Stomach (tissue), 9 donors: ENCODE results near the gene ANO7. TPM values are rescaled to one million over a fixed set of nuclear protein-coding genes. Genes with fewer than 3 reads are reported as not detected.

Experiments
- DNase-seq, 2 donors: peaks; one replicate each; pipeline versions ENCODE4 v3.0.0 to v3.0.0-alpha.2; 2013 to 2019
- H3K27ac ChIP-seq, 5 donors: fragments of 200-600 bp in 4 of 5; sonication (generic) in 4 of 5; one replicate each; pipeline ENCODE4 v1.5.1; 2013 to 2019; ENCODE audit warnings: mild to moderate bottlenecking in 1 of 5, moderate library complexity in 1 of 5
- H3K27me3 ChIP-seq, 3 donors: fragments of 200-600 bp; sonication (generic); one replicate each; pipeline ENCODE4 v1.5.1; 2017 to 2019; ENCODE audit warnings: mixed run types in 1 of 3
- H3K36me3 ChIP-seq, 4 donors: fragments of 200-600 bp; sonication (generic); 1 replicate in 3 of 4; 2 replicates in 1 of 4; pipeline ENCODE4 v1.5.1; 2016 to 2019
- H3K4me1 ChIP-seq, 4 donors: fragments of 200-600 bp; sonication (generic); one replicate each; pipeline ENCODE4 v1.5.1; 2016 to 2019
- H3K4me3 ChIP-seq, 4 donors: fragments of 200-600 bp; sonication (generic) in 3 of 4; one replicate each; pipeline ENCODE4 v1.5.1; 2016 to 2019; ENCODE audit warnings: mild to moderate bottlenecking in 1 of 4
- H3K9me3 ChIP-seq, 4 donors: fragments of 200-600 bp; sonication (generic); one replicate each; pipeline ENCODE4 v1.5.1; 2016 to 2019
- CTCF ChIP-seq, 7 experiments: fragments of 450-650 bp in 4 of 7; fragments of 200-600 bp in 3 of 7; sonication (generic) in 3 of 7; IDR thresholded peaks; one replicate each; pipeline ENCODE4 v1.5.1; 2016 to 2019; ENCODE audit warnings: antibody characterized with exemption in 7 of 7, control low read depth in 2 of 7, mild to moderate bottlenecking in 1 of 7
- EP300 ChIP-seq: sonication (generic); formaldehyde crosslinking; IDR thresholded peaks from one replicate; pipeline ENCODE4 v1.6.1; 2017; ENCODE audit warnings: antibody characterized with exemption
- POLR2A ChIP-seq, 4 donors: fragments of 450-650 bp; IDR thresholded peaks; one replicate each; pipeline ENCODE4 v1.6.1; 2016; ENCODE audit warnings: antibody characterized with exemption in 4 of 4, control low read depth in 2 of 4, mild to moderate bottlenecking in 1 of 4, moderate library complexity in 1 of 4
- POLR2AphosphoS5 ChIP-seq, 3 donors: sonication (generic); formaldehyde crosslinking; IDR thresholded peaks; one replicate each; pipeline ENCODE4 v1.6.1; 2016; ENCODE audit warnings: antibody characterized with exemption in 3 of 3
- WGBS, 5 donors: extraction: QIAGEN DNeasy Blood & Tissue Kit in 3 of 5; methylation state at CpG; one replicate each; pipeline versions ENCODE4 v1.1.5 to v1.1.7; 2013 to 2018; 5-methylcytosine and 5-hydroxymethylcytosine counted together
- intact Hi-C: fragments of 100-400 bp; cut with DNase I; formaldehyde crosslinking; loops from one replicate; pipeline ENCODE4 v1.15.1; 2023; ENCODE audit warnings: low total_unique reads
- polyA plus RNA-seq, 3 donors: library from polyadenylated mRNA; stranded (reverse); fragments of 200-250 nt; gene quantifications; one replicate each; pipeline ENCODE4 v1.2.3, GENCODE V29; 2013
- total RNA-seq, 5 donors: library from RNA; depleted of rRNA; stranded (reverse); fragments of >200 nt; gene quantifications; one replicate each; pipeline versions ENCODE4 v1.1.0 to v1.2.3, GENCODE V29; 2014 to 2016
- donor health status: healthy with polysubstance abuse.
- donor health status: Bipolar disorder and iron deficiency.
- donor health status: healthy.

Gene ANO7
- total and polyA plus RNA-seq, 8 donors, result 0.48 to 138 (median 5.6) TPM

- Histone ChIP-seq H3K27ac (no peak overlapping the region), H3K27me3 (no peaks in the 10 kb centered on the region), H3K36me3 (peaks cover 96 to 100% (median 100%) of the 10 kb centered on the region in 4 donors), H3K9me3 (no peaks in the 10 kb centered on the region), H3K4me1 (no peaks in the 10 kb centered on the region), H3K4me3 (no peak overlapping the region)
- intact Hi-C loops, result no loop called here
- 88 to 95% (median 89%) methylated on average over 20 to 21 of the region's 21 CpGs for WGBS, 5 donors
- no peak for DNase-seq
- no peak for TF ChIP-seq CTCF (IDR thresholded peaks at IDR 0.05)
- TF ChIP-seq POLR2A (IDR thresholded peaks at IDR 0.05), result no peak
- no peak for TF ChIP-seq POLR2AphosphoS5 (IDR thresholded peaks at IDR 0.05)
- no peak for TF ChIP-seq EP300
These were observed 52.0 kb downstream of the ANO7 start for GRCh38 chr2:241240320-241241004.

GRCh38 chr2:241241669-241242068 lies 53.2 kb downstream of the ANO7 start:
- Histone ChIP-seq H3K27ac (no peak overlapping the region), H3K9me3 (no peaks in the 10 kb centered on the region), H3K4me3 (no peak overlapping the region), H3K36me3 (peaks cover 96 to 100% (median 100%) of the 10 kb centered on the region in 4 donors), H3K27me3 (no peaks in the 10 kb centered on the region), H3K4me1 (no peaks in the 10 kb centered on the region)
- no peak for TF ChIP-seq POLR2A (IDR thresholded peaks at IDR 0.05)
- TF ChIP-seq CTCF (IDR thresholded peaks at IDR 0.05), result no peak
- no peak for TF ChIP-seq EP300
- TF ChIP-seq POLR2AphosphoS5 (IDR thresholded peaks at IDR 0.05), result no peak
- 74 to 88% (median 84%) methylated on average over 4 of the region's 4 CpGs for WGBS, 5 donors
- intact Hi-C loops, result no loop called here
- DNase-seq, result no peak

- no peaks in the 10 kb centered on the region for H3K9me3 ChIP-seq
- WGBS, 5 donors, result 68 to 84% (median 76%) methylated on average over 14 of the region's 14 CpGs
- H3K27ac ChIP-seq, result no peak overlapping the region
- H3K4me3 ChIP-seq, result no peak overlapping the region
- no peaks in the 10 kb centered on the region for H3K27me3 ChIP-seq
- H3K4me1 ChIP-seq, result no peaks in the 10 kb centered on the region
- H3K36me3 ChIP-seq, result peaks cover 96 to 100% (median 100%) of the 10 kb centered on the region in 4 donors
- intact Hi-C loops, result no loop called here
- TF ChIP-seq EP300 (no peak), POLR2A (IDR thresholded peaks at IDR 0.05) (no peak)
- DNase-seq, result no peak
These were observed 53.8 kb downstream of the ANO7 start for GRCh38 chr2:241242306-241242705.

GRCh38 chr2:241244368-241244767 lies 55.9 kb downstream of the ANO7 start:
- peaks cover 96 to 100% (median 100%) of the 10 kb centered on the region in 4 donors for H3K36me3 ChIP-seq
- H3K27me3 ChIP-seq, result no peaks in the 10 kb centered on the region
- no peak for TF ChIP-seq EP300
- TF ChIP-seq CTCF (IDR thresholded peaks at IDR 0.05), result no peak
- TF ChIP-seq POLR2AphosphoS5 (IDR thresholded peaks at IDR 0.05), result no peak
- no peak for TF ChIP-seq POLR2A (IDR thresholded peaks at IDR 0.05)
- H3K4me1 ChIP-seq, result no peaks in the 10 kb centered on the region
- H3K9me3 ChIP-seq, result no peaks in the 10 kb centered on the region
- no peak for DNase-seq
- H3K27ac ChIP-seq, result no peak overlapping the region
- no peak overlapping the region for H3K4me3 ChIP-seq
- intact Hi-C loops, result no loop called here
- 90 to 95% (median 92%) methylated on average over 6 of the region's 6 CpGs for WGBS, 5 donors

GRCh38 chr2:241248289-241248688 lies 59.8 kb downstream of the ANO7 start:
- TF ChIP-seq CTCF (IDR thresholded peaks at IDR 0.05), result no peak
- no peak for TF ChIP-seq POLR2AphosphoS5 (IDR thresholded peaks at IDR 0.05)
- TF ChIP-seq EP300, result no peak
- TF ChIP-seq POLR2A (IDR thresholded peaks at IDR 0.05), result no peak
- WGBS, 5 donors, result 94 to 98% (median 96%) methylated on average over 11 of the region's 11 CpGs
- H3K27me3 ChIP-seq, result no peaks in the 10 kb centered on the region
- intact Hi-C loops, result no loop called here
- DNase-seq, result no peak
- no peaks in the 10 kb centered on the region for H3K4me1 ChIP-seq
- H3K9me3 ChIP-seq, result no peaks in the 10 kb centered on the region
- no peak overlapping the region for H3K27ac ChIP-seq
- H3K36me3 ChIP-seq, result peaks cover 98 to 100% (median 100%) of the 10 kb centered on the region in 4 donors
- H3K4me3 ChIP-seq, result no peak overlapping the region
